HG02852 (cell line): ENCODE measurements around the gene MEIS1.
"Not testable (repeated sequence)": the region's sequence is repeated elsewhere in the genome, so short reads cannot be mapped to it uniquely, and the experiment has no call there.

ENCODE experiments used
- ATAC-seq: cut with Tn5 transposase; IDR thresholded peaks from one replicate; pipeline ENCODE4 v1.9.1; 2021; ENCODE audit warnings: mild to moderate bottlenecking, moderate library complexity; ENCODE audit not compliant: unreplicated experiment

Gene MEIS1

DNA sequence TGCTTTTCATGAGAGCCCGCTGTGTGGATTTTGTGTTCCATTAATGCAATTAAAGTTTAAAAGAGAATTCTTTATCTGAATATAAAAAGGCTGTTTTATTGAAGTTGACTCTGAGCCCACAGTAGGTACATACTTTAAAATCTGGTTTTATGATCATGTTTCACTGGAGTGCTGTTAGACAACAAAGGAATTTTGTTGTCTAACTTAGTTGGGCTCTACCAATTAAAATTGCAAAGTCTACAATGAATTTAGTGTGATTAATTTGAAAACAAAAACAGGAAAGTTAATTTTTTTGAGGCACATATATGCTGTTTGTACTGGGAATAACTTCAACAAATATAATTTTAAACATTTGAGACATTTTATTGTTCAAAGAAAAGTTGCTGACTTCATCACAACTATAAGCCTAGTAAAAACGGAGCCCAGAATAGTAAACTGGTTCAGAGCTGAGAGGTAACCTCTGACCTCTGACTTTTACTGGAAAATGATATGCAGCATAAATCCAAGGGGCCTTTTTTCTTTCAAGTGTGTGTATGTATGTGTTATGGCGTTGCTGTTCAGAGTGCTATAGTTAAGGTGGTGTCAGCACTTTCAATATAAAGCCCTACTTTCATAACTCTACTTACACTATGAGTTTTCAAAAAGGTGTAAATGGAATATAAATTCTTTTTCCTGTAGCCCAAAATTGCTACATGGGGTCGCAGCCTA is 30.2 kb downstream of the MEIS1 start:
- no peak for ATAC-seq

DNA sequence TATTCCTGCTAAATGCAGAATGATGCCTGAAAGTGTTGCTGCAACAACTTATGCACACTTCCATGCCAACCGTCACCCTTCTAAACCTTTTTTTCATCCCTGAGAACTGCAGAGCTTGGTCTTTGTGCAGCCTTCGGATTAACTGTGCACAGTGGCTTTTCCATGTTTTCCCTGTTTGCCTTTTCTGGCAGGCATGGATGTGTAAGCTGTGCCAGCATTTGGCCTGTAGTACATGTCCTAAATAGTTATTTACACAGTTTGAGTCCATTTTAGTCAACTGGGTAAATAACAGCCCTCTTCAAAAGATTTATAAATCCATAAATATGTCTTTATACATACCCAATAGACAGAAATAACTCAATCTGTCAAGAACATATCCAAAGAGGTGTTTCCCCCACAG is 31.5 kb downstream of the MEIS1 start:
- no peak for ATAC-seq

DNA sequence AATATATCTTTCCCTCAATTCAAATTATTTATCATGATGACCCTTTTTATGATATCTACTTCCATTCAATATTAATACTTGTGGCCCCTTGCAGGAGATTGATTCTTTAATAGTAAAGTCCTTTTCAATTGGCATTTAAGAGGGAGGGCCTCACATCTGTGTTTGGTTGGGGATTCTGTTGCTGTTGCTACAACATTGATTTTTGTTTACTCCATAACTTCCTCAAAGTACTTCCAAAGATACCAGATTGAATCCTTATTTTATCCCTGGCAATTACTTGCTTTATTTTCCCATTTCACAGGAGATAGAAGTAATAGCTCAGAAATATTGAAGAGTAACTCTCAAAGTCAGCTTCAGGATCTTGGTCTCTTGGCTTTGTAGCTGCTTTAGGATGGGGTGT is 32.8 kb downstream of the MEIS1 start:
- ATAC-seq, result no peak

DNA sequence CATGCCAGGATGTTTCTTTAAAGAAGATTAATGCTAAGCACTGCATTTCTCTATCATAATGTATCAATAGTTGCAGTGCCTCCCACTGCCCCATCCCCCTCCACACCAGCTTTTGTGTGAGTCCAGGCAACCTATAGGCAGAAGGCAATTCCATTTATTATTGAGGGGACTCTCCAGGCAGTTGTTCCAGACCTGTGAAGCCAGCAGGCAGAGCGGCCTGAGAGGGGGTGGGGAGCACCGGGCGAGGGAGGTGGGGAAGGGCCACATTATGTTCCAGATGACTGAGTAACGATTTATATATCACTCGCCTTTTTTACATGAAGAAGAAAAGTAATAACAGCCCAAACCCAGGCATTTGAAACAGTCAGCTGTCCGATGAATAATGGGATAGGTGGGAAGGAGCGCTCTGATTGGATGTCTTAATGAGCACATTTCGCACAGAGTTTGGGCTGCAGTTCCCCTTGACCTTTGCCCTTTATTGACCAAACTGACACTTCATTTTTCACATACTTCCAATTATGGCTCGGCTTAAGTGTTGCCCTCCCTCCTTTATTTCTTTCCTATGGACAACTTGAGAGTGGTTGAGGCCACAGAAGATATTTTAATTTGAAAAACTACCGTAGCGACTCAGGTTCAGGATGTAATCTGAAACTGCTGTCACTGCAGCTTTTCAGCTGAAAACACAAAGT is 34.4 kb downstream of the MEIS1 start:
- no peak for ATAC-seq

DNA sequence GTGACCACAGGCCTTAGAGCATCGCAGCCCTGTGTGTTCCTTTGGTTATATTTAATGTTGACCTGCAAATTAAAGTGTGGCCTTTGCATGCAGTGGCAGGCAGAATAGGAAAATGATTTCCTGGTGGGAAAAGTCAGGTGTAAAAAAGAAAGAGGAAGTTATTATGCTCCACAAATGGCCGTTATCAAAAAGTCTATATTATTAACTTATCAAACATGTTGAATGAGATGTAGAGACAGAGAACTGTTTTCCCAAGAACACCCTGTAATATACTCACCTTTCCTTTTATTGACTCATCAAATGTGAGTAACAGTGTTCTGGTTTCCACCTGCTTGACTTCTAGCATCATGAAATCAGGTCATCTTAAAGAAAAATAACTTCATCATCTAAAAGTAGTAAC is 35.3 kb downstream of the MEIS1 start:
- ATAC-seq, result no peak

DNA sequence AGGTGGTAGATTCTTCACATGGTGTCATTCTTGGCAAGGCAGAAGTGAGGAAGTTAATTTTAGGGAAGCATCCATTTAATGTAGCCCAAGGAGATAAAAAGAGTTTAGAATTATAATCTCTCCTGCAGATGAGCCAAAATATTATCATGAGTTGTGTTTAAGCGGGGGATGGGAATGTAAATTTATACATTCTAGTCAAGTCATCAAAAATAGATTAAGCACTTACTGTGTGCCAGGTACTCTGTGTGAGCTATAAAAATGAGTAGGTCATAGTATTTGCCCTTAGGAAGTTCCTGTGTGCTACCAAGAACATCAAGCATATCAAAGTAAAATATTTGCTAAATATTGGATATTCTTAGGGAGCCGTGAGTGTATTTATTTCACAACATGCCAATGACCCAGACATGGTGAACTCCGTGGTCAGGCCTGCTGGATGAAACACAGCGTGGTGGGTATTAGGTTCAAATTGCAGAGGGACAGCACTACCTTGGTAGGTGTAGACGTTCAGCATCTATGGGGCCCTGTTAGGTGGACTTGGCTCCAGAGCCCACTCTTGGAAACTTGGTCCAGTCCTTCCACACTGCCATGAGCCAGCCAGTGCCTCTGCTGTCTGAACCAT is 37.4 kb downstream of the MEIS1 start:
- no peak for ATAC-seq

DNA sequence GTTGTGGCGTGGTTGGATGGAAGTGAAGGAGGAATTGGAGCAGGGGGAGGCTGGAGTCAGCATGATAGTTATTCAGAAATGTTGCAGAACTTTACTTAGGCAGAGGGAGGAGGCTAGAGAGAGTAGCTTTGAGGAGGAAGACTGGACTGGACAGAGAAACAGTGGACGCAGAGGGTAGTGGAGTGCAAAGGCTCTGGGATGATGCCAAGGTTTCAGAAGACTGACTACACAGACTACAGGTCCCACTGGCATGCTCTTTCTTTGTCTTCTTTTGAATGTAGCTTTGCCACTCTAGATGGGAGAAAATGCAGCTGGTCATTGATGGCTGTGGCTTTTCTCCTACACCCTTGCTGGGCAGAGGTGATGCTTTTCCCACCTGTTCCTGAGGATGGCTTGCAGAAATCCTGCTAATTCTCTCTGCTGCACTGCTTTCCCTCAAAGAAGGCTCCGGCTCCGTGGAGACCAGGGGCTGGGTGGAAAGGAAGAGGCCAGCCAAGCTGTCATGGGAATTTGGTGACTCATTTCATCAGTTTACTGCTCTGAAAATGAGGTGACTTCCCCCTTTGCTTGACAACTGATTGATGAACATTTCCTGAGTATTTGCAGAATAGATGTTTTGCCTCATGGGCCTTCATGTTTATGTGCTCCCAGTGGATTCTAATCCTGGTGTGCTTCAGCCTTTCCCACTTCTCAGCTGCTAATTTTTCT is 42.4 kb downstream of the MEIS1 start:
- ATAC-seq, result no peak

DNA sequence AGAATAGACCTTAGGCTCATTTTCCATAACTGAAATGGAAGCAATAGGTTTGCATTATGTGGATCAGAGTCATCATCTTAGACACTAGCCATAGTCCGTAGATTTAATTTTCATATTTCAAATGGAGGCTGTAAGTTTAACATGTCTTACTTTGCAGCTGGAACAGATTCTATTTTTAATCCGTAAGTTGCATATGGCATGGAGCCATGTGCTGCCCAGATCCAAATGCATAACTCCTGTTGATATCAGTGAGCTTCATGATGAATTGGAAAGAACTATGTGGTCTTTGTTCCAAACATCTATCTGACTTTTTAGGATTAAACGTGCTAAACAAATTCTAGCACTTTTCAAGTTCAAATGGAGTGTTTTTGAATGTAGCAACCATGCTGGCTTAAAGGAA is 43.4 kb downstream of the MEIS1 start:
- no peak for ATAC-seq

DNA sequence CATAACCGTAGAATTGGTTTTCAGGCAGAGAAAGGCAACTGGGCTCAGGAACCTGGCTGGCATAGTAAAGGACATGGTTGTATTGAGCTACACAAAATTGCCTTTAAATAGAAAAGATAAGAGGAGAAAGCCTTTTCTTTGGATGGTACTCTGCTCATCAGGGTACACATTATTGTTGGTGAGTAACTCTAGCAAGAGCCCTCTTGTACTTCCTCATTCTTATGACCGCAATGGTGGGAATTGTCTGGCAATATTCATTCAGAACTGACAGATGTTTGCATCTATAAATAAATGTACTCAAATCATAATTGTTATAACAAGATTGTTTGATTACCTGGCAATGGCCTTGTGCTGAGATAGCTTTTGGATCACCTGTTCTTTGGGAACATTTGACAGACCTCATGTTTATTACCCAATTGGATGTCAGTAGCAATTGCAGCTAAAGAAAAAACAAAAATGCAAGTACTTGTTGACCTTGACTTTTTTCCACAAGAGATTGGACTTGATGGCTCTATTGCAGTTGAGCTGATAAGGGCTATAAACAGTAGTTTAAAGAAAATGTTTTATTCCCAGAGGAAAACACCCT is 43.9 kb downstream of the MEIS1 start:
- ATAC-seq, result no peak

DNA sequence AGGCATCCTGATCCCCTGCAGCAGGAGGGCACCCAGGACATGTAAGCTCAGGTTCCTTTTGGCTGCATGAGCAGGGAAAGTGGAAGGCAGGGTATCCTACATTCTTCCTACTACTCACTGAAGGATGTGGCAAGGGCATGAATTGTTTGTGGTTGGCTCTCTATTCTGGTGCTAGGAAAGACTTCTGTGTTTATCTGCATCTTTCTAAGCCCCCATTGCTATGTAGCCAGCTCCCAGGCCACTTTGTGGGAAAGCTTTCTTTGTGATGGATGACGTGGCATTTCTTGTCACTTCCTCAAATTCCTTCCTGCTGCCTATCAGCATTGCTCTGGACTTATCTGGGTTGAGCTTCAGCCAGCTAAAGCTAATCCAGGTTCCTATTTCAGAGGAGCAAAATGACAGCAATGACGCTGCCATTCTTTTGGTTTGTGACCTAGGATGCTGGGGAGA is 46.2 kb downstream of the MEIS1 start:
- ATAC-seq, result no peak

DNA sequence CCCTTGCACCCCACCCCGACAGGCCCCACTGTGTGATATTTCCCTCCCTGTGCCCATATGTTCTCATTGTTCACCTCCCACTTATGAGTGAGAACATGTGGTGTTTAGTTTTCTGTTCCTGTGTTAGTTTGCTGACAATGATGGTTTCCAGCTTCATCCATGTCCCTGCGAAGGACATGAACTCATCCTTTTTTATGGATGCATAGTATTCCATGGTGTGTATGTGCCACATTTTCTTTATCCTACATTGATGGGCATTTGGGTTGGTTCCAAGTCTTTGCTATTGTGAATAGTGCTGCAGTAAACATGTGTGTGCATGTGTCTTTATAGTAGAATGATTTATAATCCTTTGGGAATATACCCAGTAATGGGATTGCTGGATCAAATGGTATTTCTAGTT is 50.3 kb downstream of the MEIS1 start:
- ATAC-seq, result not testable (repeated sequence)

DNA sequence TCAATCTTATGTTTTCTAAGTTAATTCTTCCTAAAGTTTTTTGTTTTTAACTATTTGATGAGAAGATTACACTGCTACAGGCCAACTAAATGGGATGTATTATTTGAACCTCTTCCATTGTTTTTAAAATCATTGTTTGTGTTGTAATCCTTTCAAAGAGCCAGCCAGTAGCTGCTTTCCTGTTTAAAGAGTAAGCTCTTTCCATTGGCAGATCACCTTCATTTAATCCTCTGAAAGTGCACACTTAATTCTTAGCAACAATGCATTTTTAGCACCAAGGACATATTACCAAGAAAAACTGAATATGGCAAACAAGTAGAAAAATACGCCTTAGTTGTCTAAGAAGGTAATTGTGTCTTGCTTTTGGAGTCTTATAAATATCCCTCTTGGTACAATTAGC is 54.0 kb downstream of the MEIS1 start:
- no peak for ATAC-seq

DNA sequence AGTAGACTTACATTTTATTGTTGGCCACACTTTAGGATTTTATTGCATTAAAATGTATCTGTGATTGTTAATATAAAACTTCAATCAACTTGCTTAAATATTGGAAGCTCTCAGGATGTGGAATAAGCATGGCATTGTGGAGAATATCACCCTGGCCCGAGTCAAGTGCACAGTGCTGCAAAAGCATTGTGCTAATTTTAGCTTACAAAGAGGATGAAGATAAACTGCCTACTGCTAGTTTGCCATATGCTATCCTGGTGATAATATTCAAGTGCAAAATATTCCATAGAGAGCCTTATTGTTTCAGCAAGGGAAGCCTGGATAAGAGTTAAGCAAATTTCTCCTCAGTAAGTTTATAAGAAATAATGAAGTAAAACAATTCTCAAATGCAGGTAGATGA is 54.5 kb downstream of the MEIS1 start:
- no peak for ATAC-seq

DNA sequence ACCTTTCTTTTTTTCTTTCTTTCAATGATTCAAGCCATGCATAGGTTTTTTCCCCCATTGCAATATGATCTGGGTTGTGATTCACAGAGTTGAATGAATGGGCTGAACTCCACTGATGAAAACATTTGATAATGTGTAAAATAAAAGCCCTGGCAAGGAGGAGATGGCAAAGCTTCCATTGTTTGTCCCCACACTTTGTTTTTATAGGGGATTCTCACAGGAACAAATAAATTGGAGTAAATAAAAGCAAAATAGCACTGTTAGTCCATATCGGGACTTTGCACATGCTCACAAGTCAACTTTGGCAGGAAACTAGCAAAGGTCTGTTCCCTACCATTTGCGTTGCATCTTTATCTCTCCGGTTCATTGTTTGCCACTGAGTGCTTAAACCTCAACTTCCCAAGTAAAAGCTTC is 55.7 kb downstream of the MEIS1 start:
- no peak for ATAC-seq

DNA sequence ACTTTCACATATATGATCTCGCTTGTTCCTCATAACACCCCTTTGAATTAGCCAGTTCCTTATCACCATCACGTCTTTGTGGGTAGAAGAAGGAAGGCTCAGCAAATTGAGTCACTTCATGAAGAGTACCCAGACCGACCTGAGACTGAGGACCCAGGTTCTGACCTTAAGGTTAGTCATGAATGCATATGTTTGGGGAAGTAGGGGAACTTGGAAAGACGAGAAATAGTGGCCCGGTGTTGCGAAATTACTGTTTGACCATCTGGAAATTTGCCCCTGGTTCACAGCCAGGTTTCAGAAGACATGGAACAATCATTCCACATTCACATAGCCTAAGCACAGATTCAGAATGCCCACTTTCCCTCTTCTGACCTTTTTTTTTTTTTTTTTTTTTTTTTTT is 59.8 kb downstream of the MEIS1 start:
- no peak for ATAC-seq

DNA sequence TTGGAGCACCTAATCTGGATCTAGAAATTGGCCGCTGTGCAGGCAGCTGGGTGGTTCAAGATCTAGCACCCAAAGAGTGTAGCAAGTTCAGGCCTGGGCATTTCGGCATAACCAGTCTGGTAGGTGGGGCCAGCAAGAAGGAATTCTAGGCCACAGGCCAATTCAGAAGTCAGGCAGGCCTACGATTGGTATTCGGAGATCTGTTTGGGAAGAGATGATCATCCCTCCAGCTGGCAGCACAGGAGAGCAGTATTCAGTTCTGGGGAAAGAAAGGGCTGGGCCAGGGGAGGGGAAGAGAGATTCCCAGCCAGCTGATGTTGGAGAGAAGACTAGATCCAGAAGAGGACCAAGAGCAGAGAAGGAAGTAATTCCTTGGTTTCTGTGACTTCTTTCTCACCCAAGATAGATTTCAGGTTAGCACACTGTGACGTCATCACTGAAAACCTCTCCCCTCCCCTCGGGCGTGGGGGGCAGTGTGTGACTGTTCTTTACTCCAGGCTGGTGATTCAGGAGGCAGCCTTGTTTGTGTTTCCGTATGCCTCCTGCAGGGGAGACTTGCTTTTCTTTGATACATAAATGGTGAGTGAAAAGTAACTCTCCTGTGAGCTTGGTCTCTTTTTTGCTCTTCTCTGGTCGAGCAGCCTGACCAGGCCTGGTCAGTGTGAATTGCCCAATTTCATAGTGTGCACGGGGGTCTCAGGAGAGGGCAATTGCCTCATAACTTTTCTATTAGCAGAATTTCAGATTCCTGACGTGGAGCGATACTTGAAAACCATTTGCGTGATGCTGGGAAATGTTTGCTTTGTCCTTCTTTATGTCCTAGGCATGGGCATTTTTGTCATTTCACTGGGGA is 61.1 kb downstream of the MEIS1 start:
- ATAC-seq, result no peak

DNA sequence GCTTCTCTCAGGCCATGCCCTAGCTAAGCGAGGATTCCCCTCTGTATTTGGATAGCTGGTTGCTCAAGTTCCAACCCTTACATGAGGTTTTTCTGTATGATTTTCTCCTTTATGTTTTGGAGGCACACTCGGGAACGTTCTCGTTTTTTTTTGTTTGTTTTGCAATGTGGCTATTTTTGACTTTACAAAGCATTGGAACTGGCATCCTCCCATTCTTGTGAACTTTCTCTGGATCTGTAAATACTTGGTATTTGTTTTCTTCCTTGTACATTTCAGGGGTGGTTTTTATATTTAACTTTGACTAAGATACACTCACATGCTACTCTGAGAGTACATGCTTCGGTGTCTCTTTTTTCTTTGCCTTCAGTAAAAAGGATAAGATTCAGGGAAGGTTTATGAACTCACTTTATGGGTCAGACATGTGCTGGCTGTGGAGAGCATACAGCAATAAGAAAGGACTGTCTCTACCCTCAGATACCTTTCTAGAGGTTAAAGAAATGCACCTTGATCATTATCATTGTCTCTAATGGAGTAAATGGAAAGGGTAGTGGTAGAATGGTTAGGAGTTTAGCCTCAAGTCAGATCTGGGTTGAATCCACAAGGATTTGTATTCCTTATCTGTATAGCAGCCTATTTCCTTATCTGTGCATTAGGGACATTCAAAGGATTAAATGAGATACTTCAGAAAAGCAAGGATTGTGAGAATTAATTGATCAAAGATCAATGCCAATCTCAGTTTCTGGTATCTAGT is 61.9 kb downstream of the MEIS1 start:
- ATAC-seq, result no peak

DNA sequence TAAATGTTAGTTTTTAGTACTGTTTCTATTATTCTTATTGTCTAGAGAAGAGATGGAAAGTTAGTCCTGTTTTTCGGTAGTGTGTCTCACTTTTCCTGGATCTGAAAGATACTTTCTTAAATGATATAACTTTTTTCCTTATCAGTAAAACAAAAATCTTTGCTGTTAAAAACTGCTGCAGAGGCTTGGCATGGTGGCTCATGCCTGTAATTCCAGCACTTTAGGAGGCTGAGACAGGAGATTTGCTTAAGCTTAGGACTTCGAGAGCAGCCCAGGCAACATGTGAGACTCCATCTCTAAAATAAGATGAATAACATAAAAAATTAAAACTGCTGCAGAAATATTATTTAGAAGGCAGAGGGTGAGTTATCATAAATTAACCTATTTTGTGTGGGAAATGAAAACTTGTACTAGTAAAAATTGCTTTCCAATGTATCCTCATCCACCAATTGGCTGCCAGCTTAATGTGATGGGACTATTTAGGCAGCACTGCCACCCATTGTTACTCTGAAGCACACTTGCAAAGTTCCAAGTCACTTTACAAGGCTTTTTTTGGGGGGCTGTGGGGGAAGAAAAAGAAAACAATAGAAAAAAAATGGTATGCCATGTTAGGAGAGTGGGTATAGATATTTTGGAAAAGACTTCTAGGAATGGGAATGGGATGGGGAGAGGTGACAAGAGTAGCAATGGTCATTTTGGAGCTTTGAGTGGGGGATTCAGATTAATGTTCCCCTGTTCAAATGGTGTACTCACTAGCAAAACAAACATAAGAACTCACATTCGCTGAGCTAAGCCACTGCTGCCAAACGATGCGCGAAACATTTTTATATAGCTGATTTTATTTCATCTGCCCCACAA is 62.7 kb downstream of the MEIS1 start:
- ATAC-seq, result no peak
